Measurements from ENCODE around the gene SLC8A3.

DNA sequence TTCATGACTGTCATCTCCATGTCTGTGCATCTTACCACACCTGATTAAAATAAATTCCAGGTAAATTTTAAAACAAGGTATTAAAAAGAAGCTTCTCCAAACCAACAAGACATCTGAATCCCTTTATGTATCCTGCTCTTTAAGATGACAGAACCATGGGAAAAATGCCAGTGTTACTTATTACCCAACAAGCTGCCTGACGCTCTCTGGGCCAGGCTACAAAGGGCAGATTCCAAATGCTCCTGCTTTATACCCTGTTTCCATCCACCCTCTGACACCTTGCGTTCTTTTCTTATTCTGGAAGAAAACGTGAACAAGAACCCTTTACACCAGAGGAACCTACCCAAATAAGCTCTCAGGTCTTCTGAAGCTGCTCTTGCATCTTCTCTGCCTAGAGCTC lies 70.7 kb downstream of the SLC8A3 start:
- no peak for TF ChIP-seq POLR2A (IDR thresholded peaks at IDR 0.05)
- TF ChIP-seq, protein P1, sequence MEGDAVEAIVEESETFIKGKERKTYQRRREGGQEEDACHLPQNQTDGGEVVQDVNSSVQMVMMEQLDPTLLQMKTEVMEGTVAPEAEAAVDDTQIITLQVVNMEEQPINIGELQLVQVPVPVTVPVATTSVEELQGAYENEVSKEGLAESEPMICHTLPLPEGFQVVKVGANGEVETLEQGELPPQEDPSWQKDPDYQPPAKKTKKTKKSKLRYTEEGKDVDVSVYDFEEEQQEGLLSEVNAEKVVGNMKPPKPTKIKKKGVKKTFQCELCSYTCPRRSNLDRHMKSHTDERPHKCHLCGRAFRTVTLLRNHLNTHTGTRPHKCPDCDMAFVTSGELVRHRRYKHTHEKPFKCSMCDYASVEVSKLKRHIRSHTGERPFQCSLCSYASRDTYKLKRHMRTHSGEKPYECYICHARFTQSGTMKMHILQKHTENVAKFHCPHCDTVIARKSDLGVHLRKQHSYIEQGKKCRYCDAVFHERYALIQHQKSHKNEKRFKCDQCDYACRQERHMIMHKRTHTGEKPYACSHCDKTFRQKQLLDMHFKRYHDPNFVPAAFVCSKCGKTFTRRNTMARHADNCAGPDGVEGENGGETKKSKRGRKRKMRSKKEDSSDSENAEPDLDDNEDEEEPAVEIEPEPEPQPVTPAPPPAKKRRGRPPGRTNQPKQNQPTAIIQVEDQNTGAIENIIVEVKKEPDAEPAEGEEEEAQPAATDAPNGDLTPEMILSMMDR (IDR thresholded peaks at IDR 0.05): no peak
